ENCODE measurements around the gene SLC25A29.

The SLC25A29 gene

GRCh38 chr14:100246809-100247428 lies 59.3 kb downstream of the SLC25A29 start:
- TF ChIP-seq REST (IDR thresholded peaks at IDR 0.05; ENCODE audit: insufficient read depth in 1 of 2, low read depth in 2 of 2, low read length in 2 of 2) (no peak), FOXP2 (optimal IDR thresholded peaks at IDR 0.05; ENCODE audit: borderline replicate concordance, extremely low read depth, extremely low read length, insufficient read depth) (no peak), TAF1 (IDR thresholded peaks at IDR 0.05; ENCODE audit: borderline replicate concordance, insufficient read depth, low read length) (no peak), POLR2AphosphoS5 (IDR thresholded peaks at IDR 0.05; ENCODE audit: low read depth, low read length) (no peak)

- no peak for TF ChIP-seq SIN3A (IDR thresholded peaks at IDR 0.05; ENCODE audit: borderline replicate concordance, insufficient read depth, low read length)
- TF ChIP-seq TAF1 (IDR thresholded peaks at IDR 0.05; ENCODE audit: borderline replicate concordance, insufficient read depth, low read length) = no peak
- no peak for TF ChIP-seq REST (IDR thresholded peaks at IDR 0.05; ENCODE audit: insufficient read depth in 1 of 2, low read depth in 2 of 2, low read length in 2 of 2)
- no peak for TF ChIP-seq FOXP2 (optimal IDR thresholded peaks at IDR 0.05; ENCODE audit: borderline replicate concordance, extremely low read depth, extremely low read length, insufficient read depth)
- no peak for TF ChIP-seq POLR2AphosphoS5 (IDR thresholded peaks at IDR 0.05; ENCODE audit: low read depth, low read length)
Measured at GRCh38 chr14:100243020-100243419, 63.2 kb downstream of the SLC25A29 start.

- TF ChIP-seq TAF1 (IDR thresholded peaks at IDR 0.05; ENCODE audit: borderline replicate concordance, insufficient read depth, low read length) = no peak
- no peak for TF ChIP-seq POLR2AphosphoS5 (IDR thresholded peaks at IDR 0.05; ENCODE audit: low read depth, low read length)
- TF ChIP-seq SIN3A (IDR thresholded peaks at IDR 0.05; ENCODE audit: borderline replicate concordance, insufficient read depth, low read length) = no peak
- TF ChIP-seq FOXP2 (optimal IDR thresholded peaks at IDR 0.05; ENCODE audit: borderline replicate concordance, extremely low read depth, extremely low read length, insufficient read depth) = no peak
- TF ChIP-seq REST (IDR thresholded peaks at IDR 0.05; ENCODE audit: insufficient read depth in 1 of 2, low read depth in 2 of 2, low read length in 2 of 2) = no peak
Measured at GRCh38 chr14:100241279-100241678, 65.0 kb downstream of the SLC25A29 start.
